Tibial nerve (tissue), 4 donors: Measurements from ENCODE around the gene MYO1B. TPM values are rescaled to one million over a fixed set of nuclear protein-coding genes. Genes with fewer than 3 reads are reported as not detected.
A peak's percentile ranks its signal among the peaks of the same experiment; 100 is the strongest.

Experiments used
- DNase-seq, 2 donors: peaks; one replicate each; pipeline ENCODE4 v3.0.0-alpha.2; 2019; ENCODE audit warnings: low spot score in 2 of 2
- H3K27ac ChIP-seq, 4 donors: fragments of 200-600 bp; sonication (generic) in 3 of 4; one replicate each; pipeline ENCODE4 v1.5.1; 2017 to 2019; ENCODE audit warnings: mild to moderate bottlenecking in 1 of 4
- H3K27me3 ChIP-seq, 2 donors: fragments of 200-600 bp; sonication (generic) in 1 of 2; one replicate each; pipeline versions ENCODE4 v1.5.1 to v1.6.0; 2017 to 2019
- H3K36me3 ChIP-seq, 3 donors: fragments of 200-600 bp; sonication (generic); one replicate each; pipeline ENCODE4 v1.5.1; 2018 to 2019
- H3K4me1 ChIP-seq, 4 donors: fragments of 200-600 bp; sonication (generic) in 3 of 4; one replicate each; pipeline ENCODE4 v1.5.1; 2017 to 2019
- H3K4me3 ChIP-seq, 4 donors: fragments of 200-600 bp; sonication (generic) in 3 of 4; one replicate each; pipeline ENCODE4 v1.5.1; 2017 to 2019; ENCODE audit warnings: mild to moderate bottlenecking in 1 of 4, moderate library complexity in 1 of 4
- H3K9me3 ChIP-seq, 4 donors: fragments of 200-600 bp; sonication (generic) in 3 of 4; one replicate each; pipeline ENCODE4 v1.5.1; 2017 to 2019
- EP300 ChIP-seq, 2 donors: sonication (generic); formaldehyde crosslinking; IDR thresholded peaks; one replicate each; pipeline ENCODE4 v1.6.1; 2017; ENCODE audit warnings: antibody characterized with exemption in 2 of 2, mild to moderate bottlenecking in 1 of 2
- POLR2A ChIP-seq, 2 donors: fragments of 450-650 bp; IDR thresholded peaks; one replicate each; pipeline ENCODE4 v1.6.1; 2017; ENCODE audit warnings: antibody characterized with exemption in 2 of 2, mild to moderate bottlenecking in 2 of 2, moderate library complexity in 2 of 2
- WGBS, 2 donors: methylation state at CpG; one replicate each; pipeline ENCODE4 v1.1.5; 2018; 5-methylcytosine and 5-hydroxymethylcytosine counted together
- total RNA-seq, 4 donors: library from RNA; depleted of rRNA; stranded (reverse); fragments of >200 nt; gene quantifications; one replicate each; pipeline ENCODE4 v1.1.0, GENCODE V29; 2016
- TF ChIP-seq, protein P1 (sequence below), 5 experiments: fragments of 200-600 bp in 3 of 5; fragments of 450-650 bp in 2 of 5; sonication (generic) in 3 of 5; IDR thresholded peaks; one replicate each; pipeline ENCODE4 v1.5.1; 2016 to 2019; ENCODE audit warnings: antibody characterized with exemption in 5 of 5, mild to moderate bottlenecking in 3 of 5, moderate library complexity in 2 of 5

Gene MYO1B
- total RNA-seq, 4 donors from 2014 or later, result 27.9 to 44.4 (median 36.8) TPM

- 83% methylated on average over 2 of the region's 2 CpGs for WGBS, 2 donors
- Histone ChIP-seq H3K27ac (no peak overlapping the region), H3K36me3 (peaks cover 0 to 5% (median 0%) of the 10 kb centered on the region in 3 donors), H3K4me1 (peaks cover 0 to 16% (median 0%) of the 10 kb centered on the region in 4 donors), H3K9me3 (no peaks in the 10 kb centered on the region), H3K27me3 (no peaks in the 10 kb centered on the region), H3K4me3 (no peak overlapping the region)
- TF ChIP-seq POLR2A (IDR thresholded peaks at IDR 0.05) (no peak), EP300 (IDR thresholded peaks at IDR 0.05) (no peak)
- TF ChIP-seq, protein P1, sequence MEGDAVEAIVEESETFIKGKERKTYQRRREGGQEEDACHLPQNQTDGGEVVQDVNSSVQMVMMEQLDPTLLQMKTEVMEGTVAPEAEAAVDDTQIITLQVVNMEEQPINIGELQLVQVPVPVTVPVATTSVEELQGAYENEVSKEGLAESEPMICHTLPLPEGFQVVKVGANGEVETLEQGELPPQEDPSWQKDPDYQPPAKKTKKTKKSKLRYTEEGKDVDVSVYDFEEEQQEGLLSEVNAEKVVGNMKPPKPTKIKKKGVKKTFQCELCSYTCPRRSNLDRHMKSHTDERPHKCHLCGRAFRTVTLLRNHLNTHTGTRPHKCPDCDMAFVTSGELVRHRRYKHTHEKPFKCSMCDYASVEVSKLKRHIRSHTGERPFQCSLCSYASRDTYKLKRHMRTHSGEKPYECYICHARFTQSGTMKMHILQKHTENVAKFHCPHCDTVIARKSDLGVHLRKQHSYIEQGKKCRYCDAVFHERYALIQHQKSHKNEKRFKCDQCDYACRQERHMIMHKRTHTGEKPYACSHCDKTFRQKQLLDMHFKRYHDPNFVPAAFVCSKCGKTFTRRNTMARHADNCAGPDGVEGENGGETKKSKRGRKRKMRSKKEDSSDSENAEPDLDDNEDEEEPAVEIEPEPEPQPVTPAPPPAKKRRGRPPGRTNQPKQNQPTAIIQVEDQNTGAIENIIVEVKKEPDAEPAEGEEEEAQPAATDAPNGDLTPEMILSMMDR (IDR thresholded peaks at IDR 0.05), result no peak
- no peak for DNase-seq
Observed at GRCh38 chr2:191362841-191363240, 117.6 kb downstream of the MYO1B start.

DNA sequence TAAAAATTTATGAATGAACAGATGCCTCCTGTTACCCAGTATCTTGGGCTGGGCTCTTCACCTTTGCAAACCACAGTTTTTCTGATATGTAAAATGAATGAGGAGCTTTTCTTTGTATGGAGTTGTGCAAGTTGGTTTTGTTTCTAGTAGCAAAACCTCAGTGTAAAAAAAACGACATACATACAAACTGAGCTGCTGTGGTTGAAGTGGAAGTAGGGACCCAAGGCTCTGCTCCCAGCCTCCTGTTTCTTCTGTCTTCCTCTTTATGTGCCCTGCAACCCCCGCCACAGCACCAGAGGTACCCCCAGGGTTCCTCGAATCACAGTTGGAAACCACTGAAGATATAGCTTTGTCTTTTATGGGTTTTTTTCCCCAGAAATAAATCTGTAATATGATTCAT lies 118.1 kb downstream of the MYO1B start:
- no peak for TF ChIP-seq EP300 (IDR thresholded peaks at IDR 0.05)
- peaks cover 0 to 5% (median 0%) of the 10 kb centered on the region in 3 donors for H3K36me3 ChIP-seq
- WGBS, 2 donors, result 78 to 84% methylated on average over 3 of the region's 3 CpGs
- no peak for DNase-seq
- no peak overlapping the region for H3K4me3 ChIP-seq
- no peak overlapping the region for H3K27ac ChIP-seq
- no peaks in the 10 kb centered on the region for H3K27me3 ChIP-seq
- no peaks in the 10 kb centered on the region for H3K9me3 ChIP-seq
- peaks cover 0 to 16% (median 0%) of the 10 kb centered on the region in 4 donors for H3K4me1 ChIP-seq

DNA sequence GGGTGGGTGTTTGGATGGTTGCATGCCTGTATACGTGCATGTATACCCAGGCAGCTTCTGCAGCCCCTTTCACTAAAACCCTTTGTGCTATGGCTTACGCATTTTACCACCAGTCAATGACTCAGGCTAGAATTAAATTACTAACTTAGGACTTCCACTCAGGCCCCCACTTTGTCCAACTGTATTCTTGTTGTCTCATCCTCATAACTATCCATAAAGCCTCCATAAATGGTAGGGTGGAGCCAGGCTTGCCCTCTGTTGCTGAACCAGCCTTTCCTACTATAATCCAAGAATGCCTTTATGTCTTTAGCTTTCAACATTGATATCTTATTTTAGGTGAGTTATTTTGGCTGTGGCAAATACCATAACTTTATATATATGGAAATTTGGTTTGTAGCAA lies 119.9 kb downstream of the MYO1B start:
- Histone ChIP-seq H3K4me1 (peaks cover 0 to 16% (median 0%) of the 10 kb centered on the region in 4 donors), H3K4me3 (no peak overlapping the region), H3K27me3 (no peaks in the 10 kb centered on the region), H3K36me3 (peaks cover 0 to 5% (median 0%) of the 10 kb centered on the region in 3 donors), H3K9me3 (no peaks in the 10 kb centered on the region), H3K27ac (no peak overlapping the region)
- 88 to 95% methylated on average over 2 of the region's 2 CpGs for WGBS, 2 donors
- no peak for DNase-seq
- TF ChIP-seq, protein P1 (IDR thresholded peaks at IDR 0.05), result no peak

DNA sequence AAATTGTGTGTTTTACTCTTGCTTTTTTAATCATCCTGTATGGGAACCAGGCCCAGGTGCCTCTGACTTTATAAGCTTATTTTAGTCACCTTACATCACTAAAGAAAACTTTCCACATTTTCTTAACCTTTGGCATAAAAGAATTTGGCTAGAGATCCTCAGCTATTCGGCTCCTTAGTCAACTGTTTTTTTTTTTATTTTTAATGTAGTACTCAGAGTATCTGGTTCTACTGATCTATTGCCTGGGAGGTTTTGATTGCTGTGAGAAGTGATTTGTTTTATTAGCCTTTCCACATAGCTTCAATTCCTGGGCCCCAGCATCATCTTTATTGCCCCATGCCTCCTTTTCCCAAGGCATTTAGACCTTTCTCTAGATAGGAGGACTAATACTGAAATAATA lies 121.0 kb downstream of the MYO1B start:
- Histone ChIP-seq H3K4me3 (no peak overlapping the region), H3K27ac (peak overlapping the region in 2 of 4 donors; percentile 6 to 46), H3K4me1 (peaks cover 0 to 16% (median 0%) of the 10 kb centered on the region in 4 donors), H3K9me3 (no peaks in the 10 kb centered on the region), H3K36me3 (peaks cover 0 to 5% (median 0%) of the 10 kb centered on the region in 3 donors), H3K27me3 (no peaks in the 10 kb centered on the region)
- TF ChIP-seq EP300 (IDR thresholded peaks at IDR 0.05) (no peak), POLR2A (IDR thresholded peaks at IDR 0.05) (no peak)
- DNase-seq, result no peak
- WGBS, 2 donors, result 31 to 38% methylated on average over 1 of the region's 1 CpG

- no peaks in the 10 kb centered on the region for H3K27me3 ChIP-seq
- DNase-seq, result no peak
- H3K9me3 ChIP-seq, result no peaks in the 10 kb centered on the region
- H3K4me3 ChIP-seq, result no peak overlapping the region
- no peak overlapping the region for H3K27ac ChIP-seq
- TF ChIP-seq, protein P1 (IDR thresholded peaks at IDR 0.05), result peak in 1 of 5 experiments; percentile 20
- TF ChIP-seq POLR2A (IDR thresholded peaks at IDR 0.05), result no peak
- H3K36me3 ChIP-seq, result peaks cover 0 to 5% (median 0%) of the 10 kb centered on the region in 3 donors
- WGBS, 2 donors, result 86 to 88% methylated on average over 3 of the region's 3 CpGs
- peaks cover 0 to 16% (median 0%) of the 10 kb centered on the region in 4 donors for H3K4me1 ChIP-seq
Observed at GRCh38 chr2:191369034-191369433, 123.8 kb downstream of the MYO1B start.

GRCh38 chr2:191374366-191374765 lies 129.2 kb downstream of the MYO1B start:
- no peaks in the 10 kb centered on the region for H3K9me3 ChIP-seq
- TF ChIP-seq POLR2A (IDR thresholded peaks at IDR 0.05) (no peak), EP300 (IDR thresholded peaks at IDR 0.05) (no peak)
- TF ChIP-seq, protein P1 (IDR thresholded peaks at IDR 0.05), result no peak
- H3K4me3 ChIP-seq, result no peak overlapping the region
- no peak overlapping the region for H3K27ac ChIP-seq
- no peak for DNase-seq
- H3K27me3 ChIP-seq, result no peaks in the 10 kb centered on the region
- H3K36me3 ChIP-seq, result no peaks in the 10 kb centered on the region
- H3K4me1 ChIP-seq, result peaks cover 0 to 17% (median 12%) of the 10 kb centered on the region in 4 donors
- WGBS, 2 donors, result 88 to 91% methylated on average over 4 of the region's 4 CpGs
